Fibroblast of skin of scalp (primary cell): ENCODE data around the gene RNGTT.
"Not testable (repeated sequence)": the region's sequence is repeated elsewhere in the genome, so short reads cannot be mapped to it uniquely, and the experiment has no call there.

Source experiments
- DNase-seq: peaks from one replicate; pipeline ENCODE4 v3.0.0-alpha.2; 2013

Gene RNGTT

GRCh38 chr6:88864359-88865054 lies 98.9 kb downstream of the RNGTT start:
- DNase-seq, result no peak

GRCh38 chr6:88860310-88860709 lies 103.1 kb downstream of the RNGTT start:
- no peak for DNase-seq

GRCh38 chr6:88858455-88858854 lies 105.0 kb downstream of the RNGTT start:
- no peak for DNase-seq

- DNase-seq, result peak; percentile 23
Observed at GRCh38 chr6:88856566-88856965, 106.9 kb downstream of the RNGTT start.

DNA sequence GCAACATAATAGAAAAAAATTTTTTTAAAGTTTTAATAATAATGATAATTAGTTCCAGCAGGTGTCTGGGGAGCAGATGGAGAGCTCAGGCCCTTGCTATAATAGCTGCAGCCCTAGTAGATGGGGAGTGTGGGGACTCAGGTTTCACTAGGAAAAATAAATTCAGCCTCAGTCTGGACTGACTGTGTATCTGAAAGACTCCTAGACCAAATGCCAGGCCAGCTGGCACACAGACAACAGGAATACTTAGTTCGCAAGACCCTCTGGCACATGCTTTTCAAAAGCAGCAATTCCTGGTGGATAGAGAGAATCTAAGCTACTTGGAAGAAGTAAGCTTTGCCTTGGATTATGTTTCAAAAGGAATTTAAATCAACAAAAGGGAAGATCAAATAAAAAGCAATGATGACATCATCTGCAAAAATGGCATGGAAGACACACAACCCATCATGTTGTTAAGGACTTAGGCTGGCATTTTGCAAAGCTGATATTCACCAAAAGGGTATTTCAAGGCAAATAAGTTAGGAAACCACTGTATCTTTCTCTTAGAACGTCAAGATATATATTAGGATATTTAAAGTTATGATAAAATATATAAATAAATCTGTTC lies 107.8 kb downstream of the RNGTT start:
- DNase-seq, result peak; percentile 26

DNA sequence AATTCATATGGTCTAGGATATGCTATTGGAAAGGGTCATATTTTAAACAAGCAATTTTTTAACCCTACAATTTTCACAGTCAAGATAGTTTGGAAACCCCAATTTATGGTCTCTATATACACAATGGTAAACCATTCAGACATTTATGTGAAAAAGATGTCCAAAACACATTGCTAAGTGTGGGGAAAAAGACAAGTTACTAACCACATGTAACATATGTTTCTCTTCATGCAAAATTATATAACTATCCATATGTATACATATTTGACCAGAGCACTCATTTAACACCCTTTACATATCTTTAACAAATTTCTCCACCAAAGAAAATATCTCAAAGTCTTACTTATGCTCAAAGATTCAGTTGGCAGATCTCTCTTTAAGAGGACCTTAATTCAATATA lies 110.6 kb downstream of the RNGTT start:
- no peak for DNase-seq

- DNase-seq, result no peak
Observed at GRCh38 chr6:88852000-88852399, 111.4 kb downstream of the RNGTT start.

DNA sequence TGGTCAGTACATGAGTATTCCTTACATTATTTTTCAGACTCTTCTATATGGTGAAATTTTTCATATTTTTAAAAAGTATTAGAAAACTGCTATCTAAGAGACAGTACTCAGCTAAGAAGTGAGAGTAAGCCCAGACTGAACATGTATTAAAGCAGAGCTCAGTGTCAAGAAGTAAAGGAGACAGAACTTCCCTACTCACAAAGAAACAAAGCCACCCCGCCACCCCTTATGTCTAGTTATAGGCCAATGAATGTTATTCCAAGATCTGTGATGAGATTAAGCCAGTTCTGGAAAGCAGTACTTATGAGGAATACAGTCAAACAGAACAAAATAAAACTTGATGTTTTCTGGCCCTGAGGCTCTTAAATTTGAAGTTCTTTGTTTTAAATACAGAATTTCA lies 114.5 kb downstream of the RNGTT start:
- DNase-seq, result no peak

- peak; percentile 87 for DNase-seq
Observed at GRCh38 chr6:88843040-88843439, 120.4 kb downstream of the RNGTT start.

DNA sequence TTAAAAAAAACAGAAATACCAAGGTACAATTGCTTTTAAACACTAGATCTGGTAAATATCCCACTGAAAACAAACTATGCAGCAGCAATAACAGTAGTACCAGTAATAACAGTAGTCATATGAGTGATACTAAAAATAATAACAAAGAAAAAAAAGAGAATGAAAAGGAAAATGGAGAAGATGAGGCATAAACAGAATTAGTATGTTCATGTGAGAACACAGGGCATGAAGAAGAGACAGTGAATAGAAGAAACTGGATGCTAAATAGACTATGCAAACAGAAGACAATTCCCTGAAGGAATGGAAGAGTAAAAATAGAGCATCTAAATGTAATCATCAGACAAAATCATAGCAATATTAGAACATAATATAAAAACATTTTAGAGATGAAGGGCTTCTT lies 121.1 kb downstream of the RNGTT start:
- DNase-seq, result no peak

DNA sequence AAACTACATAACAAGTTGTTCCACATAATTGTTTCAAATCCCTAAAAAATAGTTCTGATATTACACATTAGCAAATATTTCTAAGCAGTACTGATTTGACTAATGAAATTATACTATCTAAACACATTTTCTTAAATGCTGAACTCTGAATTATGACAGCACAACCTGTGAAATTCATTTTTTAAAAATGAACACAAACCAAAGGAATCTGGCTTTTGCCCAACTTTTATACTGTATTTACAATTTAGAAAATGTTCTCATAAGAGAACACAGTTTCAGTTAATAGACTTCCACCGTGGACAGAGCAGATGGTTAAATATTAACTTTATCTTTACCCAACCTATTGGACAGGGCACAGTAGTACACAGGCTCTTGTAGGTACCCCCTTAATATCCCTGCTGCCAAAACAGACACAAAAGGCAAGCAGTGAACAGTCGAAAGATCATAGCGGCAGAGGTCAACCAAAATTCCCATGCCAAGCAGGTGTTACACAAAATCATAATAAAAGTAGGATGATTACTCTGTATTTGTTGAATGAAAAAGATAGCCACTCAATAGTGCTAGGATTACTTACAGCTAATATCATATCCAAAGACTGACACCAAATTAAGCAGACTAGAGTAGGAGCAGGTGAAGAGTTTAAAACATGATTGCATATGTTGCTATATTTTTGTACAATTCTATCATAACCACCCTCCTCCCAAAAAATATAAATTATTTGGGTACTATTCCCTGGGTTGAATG lies 122.5 kb downstream of the RNGTT start:
- peak; percentile 76 for DNase-seq

GRCh38 chr6:88840289-88840688 lies 123.1 kb downstream of the RNGTT start:
- no peak for DNase-seq

GRCh38 chr6:88839280-88839679 lies 124.1 kb downstream of the RNGTT start:
- DNase-seq, result no peak

DNA sequence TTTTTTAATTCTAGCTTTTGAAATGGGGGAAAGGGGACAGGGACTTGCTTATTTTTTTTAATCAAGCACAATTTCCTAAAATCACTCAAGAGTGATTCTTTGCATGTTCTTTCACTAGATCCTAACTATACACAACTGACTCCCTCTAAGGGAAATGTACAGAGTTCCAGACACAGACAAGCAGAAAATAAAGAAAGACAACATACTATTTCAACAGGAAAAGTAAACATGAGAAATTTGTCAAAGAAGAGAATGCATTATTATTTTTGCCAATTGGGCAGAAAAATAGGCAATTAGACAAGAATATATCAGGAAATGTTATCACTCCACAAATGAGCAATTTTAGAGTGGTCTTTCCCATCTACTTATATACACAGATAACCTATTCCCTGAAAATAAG lies 128.2 kb downstream of the RNGTT start:
- DNase-seq, result no peak

GRCh38 chr6:88833071-88833470 lies 130.3 kb downstream of the RNGTT start:
- not testable (repeated sequence) for DNase-seq

- not testable (repeated sequence) for DNase-seq
Observed at GRCh38 chr6:88827599-88827998, 135.8 kb downstream of the RNGTT start.

DNA sequence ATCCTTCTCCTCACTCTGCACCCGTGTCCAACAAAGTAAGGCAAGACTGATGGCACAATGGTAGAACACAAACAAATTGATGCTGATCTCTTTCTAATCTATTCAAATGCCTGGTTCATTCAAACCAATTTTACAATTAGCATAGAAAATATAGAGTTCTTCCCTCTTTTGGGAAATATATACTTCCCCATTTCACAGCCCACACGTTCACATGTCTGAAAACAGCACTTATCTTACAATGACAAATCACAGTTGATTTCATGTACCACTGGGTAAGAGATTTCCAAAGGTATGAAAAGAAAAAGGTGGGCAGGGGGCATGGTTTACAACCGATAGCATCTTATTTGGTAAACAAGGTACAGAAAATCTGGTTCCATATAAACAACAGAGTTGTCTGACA lies 137.6 kb downstream of the RNGTT start:
- DNase-seq, result no peak

GRCh38 chr6:88823998-88824397 lies 139.4 kb downstream of the RNGTT start:
- DNase-seq, result peak; percentile 73

GRCh38 chr6:88815491-88815890 lies 147.9 kb downstream of the RNGTT start:
- no peak for DNase-seq

DNA sequence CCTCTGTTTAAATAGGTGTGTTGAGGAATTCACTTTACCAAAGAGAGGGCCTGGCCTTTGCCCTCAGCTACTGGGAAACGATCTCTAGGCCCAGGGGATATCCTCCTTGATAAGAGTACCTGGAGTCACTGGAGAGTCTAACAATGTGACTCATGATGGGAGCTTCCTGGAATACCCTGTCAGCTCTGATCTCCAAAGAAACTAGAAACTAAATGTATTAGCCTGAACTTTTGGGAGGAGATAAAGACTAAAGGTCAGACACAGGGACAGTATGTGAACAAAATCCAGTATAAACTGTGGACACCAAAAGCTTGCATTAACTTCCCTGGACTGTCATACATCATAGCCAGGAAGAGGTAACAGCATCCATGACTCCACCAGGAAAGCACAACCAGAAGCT lies 148.5 kb downstream of the RNGTT start:
- no peak for DNase-seq

DNA sequence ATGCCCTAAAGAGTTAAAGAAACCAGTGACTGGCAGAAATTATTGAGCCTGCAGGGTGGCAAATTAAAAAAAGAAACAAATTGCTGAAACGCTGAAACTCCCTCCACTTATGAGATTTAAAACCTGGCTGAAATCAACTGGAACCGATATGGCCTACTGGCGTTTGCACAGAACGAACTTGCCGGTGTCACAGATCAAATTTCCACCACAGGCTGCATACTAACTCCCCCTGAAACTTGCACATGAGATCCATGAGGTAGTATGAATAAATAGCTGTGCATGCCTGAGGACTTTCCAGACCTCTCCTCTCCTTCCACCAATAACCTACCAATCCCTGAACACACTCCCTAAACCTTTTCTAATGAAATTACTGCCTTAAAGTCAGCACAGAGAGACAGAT lies 150.4 kb downstream of the RNGTT start:
- DNase-seq, result no peak

DNA sequence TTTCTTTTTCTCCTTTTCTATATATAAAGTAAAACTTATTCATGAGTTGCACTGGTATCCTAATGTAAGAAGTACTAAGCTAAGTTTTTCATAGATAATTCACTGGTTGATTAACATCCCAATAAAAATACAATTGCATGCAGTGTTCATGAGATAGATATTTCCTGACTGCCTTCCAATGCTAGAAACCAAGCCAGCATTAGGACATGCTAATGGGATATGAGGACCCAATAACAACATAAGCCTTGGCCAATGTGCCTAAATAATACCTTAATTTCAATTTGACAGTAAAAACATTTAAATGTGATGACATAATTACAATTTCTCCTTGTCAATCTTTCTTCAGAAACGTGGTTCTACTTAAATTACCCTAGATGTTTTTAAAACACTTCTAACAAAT lies 152.7 kb downstream of the RNGTT start:
- DNase-seq, result no peak

DNA sequence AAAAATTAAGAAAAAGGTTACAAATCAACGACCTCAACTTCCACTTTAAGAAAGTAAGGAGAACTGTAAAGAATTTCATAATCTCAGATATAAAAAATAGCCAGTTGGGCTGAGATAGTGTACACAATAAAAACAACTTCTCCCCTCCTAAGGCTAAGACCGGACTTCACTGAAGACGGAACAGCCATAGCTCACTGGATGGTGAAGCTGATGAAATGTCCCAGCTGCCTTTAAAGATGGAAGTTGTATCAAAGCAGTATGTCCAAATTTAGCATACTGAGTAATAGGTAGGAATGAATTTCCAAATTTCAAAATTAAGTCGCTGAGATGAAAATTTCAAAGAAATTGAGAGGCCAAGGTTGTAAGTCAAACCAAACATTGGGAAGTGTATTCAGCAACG lies 153.3 kb downstream of the RNGTT start:
- no peak for DNase-seq

- DNase-seq, result peak; percentile 9
Observed at GRCh38 chr6:88808381-88808780, 155.0 kb downstream of the RNGTT start.
